GM21447 (cell line): Measurements from ENCODE around the gene UQCC3.
"Not testable (repeated sequence)": the region's sequence is repeated elsewhere in the genome, so short reads cannot be mapped to it uniquely, and the experiment has no call there.

Experiments used
- ATAC-seq: cut with Tn5 transposase; IDR thresholded peaks from one replicate; pipeline ENCODE4 v1.9.1; 2021; ENCODE audit not compliant: unreplicated experiment

Gene UQCC3

GRCh38 chr11:62665599-62666258 lies 5.7 kb upstream of the UQCC3 start:
- peak; percentile 22 for ATAC-seq

- ATAC-seq: no peak
Observed at GRCh38 chr11:62666259-62666926, 5.1 kb upstream of the UQCC3 start.

GRCh38 chr11:62667460-62667859 lies 4.0 kb upstream of the UQCC3 start:
- ATAC-seq: no peak

- ATAC-seq: no peak
Observed at GRCh38 chr11:62669420-62670161, 1.9 kb upstream of the UQCC3 start.

- ATAC-seq: peak; percentile 6
Observed at GRCh38 chr11:62671236-62671607, 251 bp upstream of the UQCC3 start.

- no peak for ATAC-seq
Observed at GRCh38 chr11:62673196-62673525, 1.7 kb downstream of the UQCC3 start.

- ATAC-seq: not testable (repeated sequence)
Observed at GRCh38 chr11:62675415-62675814, 3.9 kb downstream of the UQCC3 start.

GRCh38 chr11:62676698-62677097 lies 5.2 kb downstream of the UQCC3 start:
- no peak for ATAC-seq

- no peak for ATAC-seq
Observed at GRCh38 chr11:62677156-62677555, 5.7 kb downstream of the UQCC3 start.

- no peak for ATAC-seq
Observed at GRCh38 chr11:62677714-62678113, 6.2 kb downstream of the UQCC3 start.

- no peak for ATAC-seq
Observed at GRCh38 chr11:62678433-62678769, 6.9 kb downstream of the UQCC3 start.

GRCh38 chr11:62678770-62679696 lies 7.6 kb downstream of the UQCC3 start, which contains the start of gene UBXN1:
UBXN1 (minus strand) TSS chr11:62679073; CDS start chr11:62678923, 150 bp downstream.
- ATAC-seq: peak; percentile 71

GRCh38 chr11:62680825-62681240 lies 9.4 kb downstream of the UQCC3 start:
- peak; percentile 51 for ATAC-seq

- no peak for ATAC-seq
Observed at GRCh38 chr11:62682518-62682917, 11.0 kb downstream of the UQCC3 start.

- no peak for ATAC-seq
Observed at GRCh38 chr11:62687508-62688396, 16.3 kb downstream of the UQCC3 start.

GRCh38 chr11:62688491-62688890 lies 17.0 kb downstream of the UQCC3 start:
- no peak for ATAC-seq

GRCh38 chr11:62689421-62690183 lies 18.1 kb downstream of the UQCC3 start, which contains the start of gene LRRN4CL:
LRRN4CL (minus strand) TSS chr11:62689530; CDS start chr11:62688508, 1,022 bp downstream.
- no peak for ATAC-seq

- not testable (repeated sequence) for ATAC-seq
Observed at GRCh38 chr11:62693624-62694023, 22.2 kb downstream of the UQCC3 start.

GRCh38 chr11:62694455-62695167 lies 23.1 kb downstream of the UQCC3 start:
- no peak for ATAC-seq
